Keratinocyte (primary cell): ENCODE data around the gene MYL10.

Experiments used
- EZH2 ChIP-seq: IDR thresholded peaks from one replicate; pipeline ENCODE4 v1.6.1; 2012; ENCODE audit warnings: inconsistent platforms, mild to moderate bottlenecking, low read length, moderate library complexity
- TF ChIP-seq, protein P1 (sequence below), 3 experiments: IDR thresholded peaks in 1 of 3; conservative IDR thresholded peaks in 1 of 3; optimal IDR thresholded peaks in 1 of 3; 2 replicates in 2 of 3; 3 replicates in 1 of 3; pipeline versions ENCODE3 to v1.5.1; 2011; ENCODE audit warnings: low read length in 3 of 3, mild to moderate bottlenecking in 3 of 3, moderate library complexity in 2 of 3, control low read depth in 1 of 3, inconsistent platforms in 1 of 3; ENCODE audit not compliant: insufficient read depth in 2 of 3; ENCODE audit errors: extremely low read depth in 1 of 3

GRCh38 chr7:101614939-101615302 lies 14.2 kb downstream of the MYL10 start:
- TF ChIP-seq, protein P1, sequence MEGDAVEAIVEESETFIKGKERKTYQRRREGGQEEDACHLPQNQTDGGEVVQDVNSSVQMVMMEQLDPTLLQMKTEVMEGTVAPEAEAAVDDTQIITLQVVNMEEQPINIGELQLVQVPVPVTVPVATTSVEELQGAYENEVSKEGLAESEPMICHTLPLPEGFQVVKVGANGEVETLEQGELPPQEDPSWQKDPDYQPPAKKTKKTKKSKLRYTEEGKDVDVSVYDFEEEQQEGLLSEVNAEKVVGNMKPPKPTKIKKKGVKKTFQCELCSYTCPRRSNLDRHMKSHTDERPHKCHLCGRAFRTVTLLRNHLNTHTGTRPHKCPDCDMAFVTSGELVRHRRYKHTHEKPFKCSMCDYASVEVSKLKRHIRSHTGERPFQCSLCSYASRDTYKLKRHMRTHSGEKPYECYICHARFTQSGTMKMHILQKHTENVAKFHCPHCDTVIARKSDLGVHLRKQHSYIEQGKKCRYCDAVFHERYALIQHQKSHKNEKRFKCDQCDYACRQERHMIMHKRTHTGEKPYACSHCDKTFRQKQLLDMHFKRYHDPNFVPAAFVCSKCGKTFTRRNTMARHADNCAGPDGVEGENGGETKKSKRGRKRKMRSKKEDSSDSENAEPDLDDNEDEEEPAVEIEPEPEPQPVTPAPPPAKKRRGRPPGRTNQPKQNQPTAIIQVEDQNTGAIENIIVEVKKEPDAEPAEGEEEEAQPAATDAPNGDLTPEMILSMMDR (optimal IDR thresholded peaks at IDR 0.05 in 1 of 3, IDR thresholded peaks at IDR 0.05 in 1 of 3, conservative IDR thresholded peaks at IDR 0.05 in 1 of 3; ENCODE audit: extremely low read depth in 1 of 3, insufficient read depth in 2 of 3, low read length in 3 of 3) = no peak
- TF ChIP-seq EZH2 = no peak
